Neural cell (in vitro differentiated cells): ENCODE results near the gene ARID1A.

Experiments used
- CTCF ChIP-seq: fragments of 450-650 bp; IDR thresholded peaks from 2 replicates; pipeline ENCODE4 v1.5.1; 2014; ENCODE audit warnings: antibody characterized with exemption, mild to moderate bottlenecking, moderate library complexity; ENCODE audit not compliant: poor library complexity, severe bottlenecking
- EP300 ChIP-seq: fragments of 450-650 bp; conservative IDR thresholded peaks from 2 replicates; pipeline ENCODE4 v1.6.1; 2014; ENCODE audit warnings: antibody characterized with exemption, mild to moderate bottlenecking, moderate library complexity; ENCODE audit not compliant: poor library complexity, severe bottlenecking
- EZH2 ChIP-seq: fragments of 200-600, 300-800 bp; shearing (Covaris generic), sonication (generic); IDR thresholded peaks from 2 replicates; pipeline ENCODE4 v1.6.1; 2014; ENCODE audit warnings: antibody characterized with exemption, low read length, borderline replicate concordance, mild to moderate bottlenecking; ENCODE audit not compliant: insufficient read depth, poor library complexity, severe bottlenecking
- MXI1 ChIP-seq: fragments of 450-650 bp; conservative IDR thresholded peaks from 2 replicates; pipeline ENCODE4 v1.6.1; 2014; ENCODE audit warnings: antibody characterized with exemption, mild to moderate bottlenecking; ENCODE audit not compliant: poor library complexity, severe bottlenecking
- POLR2AphosphoS5 ChIP-seq: IDR thresholded peaks from 2 replicates; pipeline ENCODE4 v1.6.1; 2012
- RAD21 ChIP-seq: fragments of 450-650 bp; conservative IDR thresholded peaks from 2 replicates; pipeline ENCODE4 v1.6.1; 2014; ENCODE audit warnings: antibody characterized with exemption, mild to moderate bottlenecking, moderate library complexity
- REST ChIP-seq: IDR thresholded peaks from 2 replicates; pipeline ENCODE4 v1.6.1; 2012; ENCODE audit warnings: borderline replicate concordance
- SMC3 ChIP-seq: fragments of 450-650 bp; conservative IDR thresholded peaks from 2 replicates; pipeline ENCODE4 v1.6.1; 2014; ENCODE audit warnings: antibody characterized with exemption, mild to moderate bottlenecking, moderate library complexity; ENCODE audit not compliant: poor library complexity
- TAF1 ChIP-seq: IDR thresholded peaks from 2 replicates; pipeline ENCODE4 v1.6.1; 2012; ENCODE audit warnings: low read depth

- no peak for TF ChIP-seq TAF1
- TF ChIP-seq CTCF = no peak
- TF ChIP-seq REST = no peak
- TF ChIP-seq EZH2 = no peak
- TF ChIP-seq RAD21 = no peak
- no peak for TF ChIP-seq POLR2AphosphoS5
- no peak for TF ChIP-seq EP300
- TF ChIP-seq SMC3 = no peak
- no peak for TF ChIP-seq MXI1
Measured at GRCh38 chr1:26690157-26690556, 5.7 kb upstream of the ARID1A start.
